GM21528 (cell line): ENCODE data around the gene TSBP1.
"Not testable (repeated sequence)": the region's sequence is repeated elsewhere in the genome, so short reads cannot be mapped to it uniquely, and the experiment has no call there.

ENCODE experiments used
- ATAC-seq: cut with Tn5 transposase; IDR thresholded peaks from one replicate; pipeline ENCODE4 v1.9.1; 2021; ENCODE audit warnings: mild to moderate bottlenecking, moderate library complexity; ENCODE audit not compliant: unreplicated experiment, low FRiP score

The TSBP1 gene

DNA sequence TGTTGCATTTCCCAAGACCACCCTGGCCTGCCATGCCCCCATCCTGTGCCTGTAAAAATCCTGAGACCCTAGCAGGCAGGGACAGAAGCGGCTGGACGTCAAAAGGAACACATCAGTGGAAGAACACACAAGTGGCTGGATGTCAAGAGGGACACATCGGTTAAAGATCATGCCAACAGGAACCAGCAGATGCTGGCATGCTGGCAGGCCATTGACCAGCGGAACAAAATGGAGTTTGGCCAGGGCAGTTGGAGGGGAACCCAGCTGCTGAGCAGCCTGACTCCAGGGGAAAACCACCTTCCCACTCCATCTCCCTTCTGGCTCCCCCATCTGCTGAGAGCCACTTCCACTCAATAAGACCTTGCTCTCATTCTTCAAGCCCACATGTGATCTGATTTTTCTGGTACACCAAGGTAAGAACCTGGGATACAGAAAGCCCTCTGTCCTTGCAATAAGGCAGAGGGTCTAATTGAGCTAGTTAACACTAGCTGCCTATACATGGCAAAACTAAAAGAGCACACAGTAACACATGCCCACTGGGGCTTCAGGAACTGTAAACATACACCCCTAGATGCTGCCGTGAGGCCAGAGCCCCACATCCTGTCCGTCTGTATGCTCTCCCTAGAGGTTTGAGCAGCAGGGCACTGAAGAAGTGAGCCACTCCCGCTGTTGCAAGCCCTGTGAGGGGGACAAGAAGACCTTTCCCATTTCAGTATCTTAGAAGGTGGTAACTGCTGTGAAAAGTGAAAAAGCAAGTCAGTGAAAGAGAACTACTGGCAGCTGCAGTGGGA lies 4.2 kb upstream of the TSBP1 start:
- no peak for ATAC-seq

DNA sequence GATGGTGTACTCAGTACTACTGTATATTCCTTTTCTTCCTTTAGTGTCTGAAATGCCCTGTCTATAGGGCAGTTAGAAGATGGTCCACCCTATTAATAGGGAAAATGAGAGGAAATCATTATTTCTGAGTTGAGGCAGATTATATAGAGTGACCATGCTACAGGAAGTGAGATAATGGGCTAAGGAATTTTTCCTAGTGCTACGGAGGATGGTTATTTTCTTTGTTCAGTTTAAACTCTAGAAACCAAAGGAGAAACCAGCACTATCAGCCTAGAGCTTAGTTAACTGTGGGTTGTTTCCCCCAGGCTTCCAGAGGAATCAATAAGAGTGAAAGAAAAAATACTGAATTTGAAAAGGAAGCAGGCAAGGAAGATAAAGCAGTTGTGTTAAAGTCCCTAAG lies 474 bp downstream of the TSBP1 start:
- no peak for ATAC-seq

DNA sequence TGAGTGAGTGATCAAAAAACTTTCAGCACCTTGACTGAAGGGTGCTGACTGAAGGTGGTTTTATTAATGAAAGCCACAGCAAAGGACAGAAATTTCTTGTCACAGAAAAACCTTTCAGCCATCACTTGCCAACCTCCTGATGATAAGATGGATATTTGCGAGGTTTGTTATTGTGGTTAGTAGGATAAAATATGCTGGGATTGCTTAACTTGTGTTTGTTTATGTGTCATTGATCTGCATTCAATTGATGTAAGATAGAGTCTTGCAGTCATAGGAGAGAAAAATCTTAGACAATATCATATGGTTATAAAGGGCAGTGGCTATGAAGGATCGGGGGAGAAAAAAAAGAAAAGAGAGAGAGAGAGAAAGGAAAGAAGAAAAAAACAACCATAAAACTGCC lies 1.2 kb downstream of the TSBP1 start:
- ATAC-seq: no peak

DNA sequence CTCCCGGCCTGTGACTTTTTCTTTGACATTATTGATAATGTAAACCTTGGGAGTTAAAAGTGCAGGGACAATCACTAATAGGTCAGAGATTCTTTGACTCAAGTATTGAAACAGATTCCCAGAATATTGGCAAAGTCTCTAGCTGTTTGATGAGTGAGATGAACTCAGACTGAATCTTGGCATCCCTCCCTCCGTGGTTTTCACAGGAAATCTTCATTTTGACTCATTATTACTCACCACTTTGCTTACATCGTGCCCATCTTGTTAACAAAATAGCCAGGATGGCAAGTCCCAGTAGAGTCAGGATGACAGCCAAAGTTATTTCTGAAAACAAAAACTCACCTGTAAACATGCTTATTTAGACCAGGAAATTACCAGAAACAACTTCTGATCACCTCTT lies 2.0 kb downstream of the TSBP1 start:
- ATAC-seq: no peak

DNA sequence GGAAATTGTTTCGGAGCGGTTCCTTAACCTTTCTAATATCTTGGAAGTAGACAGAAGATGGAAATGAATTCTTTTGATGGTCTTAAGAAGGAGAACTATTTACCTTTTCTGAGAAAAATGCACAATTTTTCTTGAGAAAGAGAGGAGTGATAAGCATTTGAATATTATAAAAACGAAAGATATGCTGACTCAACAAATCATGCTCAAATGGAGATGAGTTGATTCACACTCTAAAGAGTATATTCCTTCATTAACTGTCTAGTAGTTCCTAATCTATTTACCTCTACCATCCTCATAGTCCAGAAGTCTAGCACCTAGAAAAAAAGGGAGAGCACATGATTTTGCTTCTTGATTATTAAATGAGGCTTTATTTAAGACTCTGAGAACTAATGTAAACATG lies 4.1 kb downstream of the TSBP1 start:
- ATAC-seq: no peak

DNA sequence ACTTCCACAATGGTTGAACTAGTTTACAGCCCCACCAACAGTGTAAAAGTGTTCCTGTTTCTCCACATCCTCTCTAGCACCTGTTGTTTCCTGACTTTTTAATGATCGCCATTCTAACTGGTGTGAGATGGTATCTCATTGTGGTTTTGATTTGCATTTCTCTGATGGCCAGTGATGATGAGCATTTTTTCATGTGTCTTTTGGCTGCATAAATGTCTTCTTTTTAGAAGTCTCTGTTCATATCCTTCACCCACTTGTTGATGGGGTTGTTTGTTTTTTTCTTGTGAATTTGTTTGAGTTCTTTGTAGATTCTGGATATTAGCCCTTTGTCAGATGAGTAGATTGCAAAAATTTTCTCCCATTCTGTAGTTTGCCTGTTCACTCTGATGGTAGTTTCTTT lies 12.5 kb downstream of the TSBP1 start:
- ATAC-seq: not testable (repeated sequence)

DNA sequence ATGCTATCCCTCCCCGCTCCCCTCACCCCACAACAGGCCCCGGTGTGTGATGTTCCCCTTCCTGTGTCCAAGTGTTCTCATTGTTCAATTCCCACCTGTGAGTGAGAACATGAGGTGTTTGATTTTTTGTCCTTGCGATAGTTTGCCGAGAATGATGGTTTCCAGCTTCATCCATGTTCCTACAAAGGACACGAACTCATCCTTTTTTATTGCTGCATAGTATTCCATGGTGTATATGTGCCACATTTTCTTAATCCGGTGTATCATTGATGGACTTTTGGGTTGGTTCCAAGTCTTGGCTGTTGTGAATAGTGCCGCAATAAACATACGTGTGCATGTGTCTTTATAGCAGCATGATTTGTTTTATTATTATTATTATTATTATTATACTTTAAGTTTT lies 13.2 kb downstream of the TSBP1 start:
- ATAC-seq: not testable (repeated sequence)

DNA sequence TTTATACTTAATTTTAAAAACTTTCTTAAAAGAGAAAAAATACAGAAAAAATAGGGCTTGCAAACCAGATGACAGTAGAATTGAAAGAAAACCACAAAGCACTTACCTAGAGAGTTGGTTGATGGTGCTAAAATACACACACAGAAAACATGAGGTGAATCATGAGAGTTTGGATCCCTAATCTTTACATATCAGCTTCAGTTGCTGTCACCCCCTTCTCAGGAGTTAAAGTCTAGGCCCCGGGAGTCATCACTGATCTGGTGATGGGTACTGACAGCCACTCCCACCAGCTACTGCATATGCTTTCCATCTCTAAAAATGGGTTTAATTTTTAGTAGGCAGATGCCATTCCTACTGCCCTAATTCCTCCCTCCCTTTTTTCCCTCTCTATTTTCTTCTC lies 16.7 kb downstream of the TSBP1 start:
- no peak for ATAC-seq

DNA sequence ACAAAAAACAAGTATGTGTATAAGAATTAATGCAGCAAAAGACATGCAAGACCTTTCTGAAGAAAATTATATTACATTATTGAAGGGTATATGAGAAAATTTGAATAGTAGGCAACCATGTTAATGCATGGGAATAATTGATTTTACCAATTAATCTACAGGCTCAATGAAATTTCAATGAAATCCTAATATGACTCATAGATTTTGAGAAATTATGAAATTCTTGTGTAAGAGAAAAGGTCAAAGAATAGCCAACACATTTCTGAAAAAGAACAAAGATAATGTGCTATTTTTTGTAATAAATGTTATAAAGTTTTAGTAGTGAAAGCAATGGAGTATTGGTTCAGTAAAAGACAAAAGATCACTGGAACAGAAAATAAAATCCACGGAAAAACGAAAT lies 18.4 kb downstream of the TSBP1 start:
- ATAC-seq: no peak

DNA sequence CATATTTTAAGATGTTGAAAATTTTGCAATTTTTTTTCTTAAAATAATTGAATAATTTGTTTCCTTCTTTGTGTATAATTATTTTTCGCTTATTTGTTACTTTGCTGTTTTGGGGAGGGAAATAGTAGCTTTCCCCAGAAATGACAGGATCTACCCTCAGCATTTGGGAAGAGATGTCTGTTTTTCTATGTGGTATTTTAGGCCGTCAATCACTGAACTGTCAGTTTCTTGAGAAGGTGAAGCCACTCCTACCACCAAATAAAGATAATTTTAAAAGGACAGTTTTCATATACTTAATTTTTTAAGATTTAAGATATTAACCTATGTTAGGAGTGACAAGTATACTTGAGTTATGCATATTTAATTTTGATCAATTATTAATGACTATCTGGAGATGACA lies 31.5 kb downstream of the TSBP1 start:
- no peak for ATAC-seq

DNA sequence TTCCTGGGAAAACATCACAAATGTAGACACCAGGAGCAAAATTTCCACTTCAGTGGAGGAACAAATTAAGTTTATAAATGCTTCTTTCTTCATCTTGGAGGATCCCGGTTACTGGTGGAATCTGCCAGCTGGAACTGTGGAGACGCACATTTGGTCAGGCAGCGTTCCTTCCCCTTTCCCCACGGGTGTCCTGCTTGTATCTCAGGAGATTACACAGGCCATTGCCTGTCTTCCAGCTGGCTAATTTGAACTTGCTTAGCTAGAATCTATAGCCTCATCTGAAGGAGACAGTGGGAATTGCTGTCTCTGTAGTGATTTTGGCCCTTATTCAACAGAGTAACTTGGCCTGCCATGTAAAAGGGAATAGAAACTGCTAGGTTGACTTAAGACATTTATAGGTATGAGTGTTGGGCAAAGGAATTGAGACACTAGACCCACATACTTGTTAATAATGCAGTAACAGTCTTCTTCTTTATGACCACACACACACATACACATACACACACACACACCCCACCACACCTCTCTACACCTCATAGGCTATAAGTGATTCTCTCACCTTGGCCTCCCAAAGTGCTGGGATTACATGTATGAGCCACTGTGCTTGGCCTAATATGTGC lies 34.4 kb downstream of the TSBP1 start:
- ATAC-seq: no peak

DNA sequence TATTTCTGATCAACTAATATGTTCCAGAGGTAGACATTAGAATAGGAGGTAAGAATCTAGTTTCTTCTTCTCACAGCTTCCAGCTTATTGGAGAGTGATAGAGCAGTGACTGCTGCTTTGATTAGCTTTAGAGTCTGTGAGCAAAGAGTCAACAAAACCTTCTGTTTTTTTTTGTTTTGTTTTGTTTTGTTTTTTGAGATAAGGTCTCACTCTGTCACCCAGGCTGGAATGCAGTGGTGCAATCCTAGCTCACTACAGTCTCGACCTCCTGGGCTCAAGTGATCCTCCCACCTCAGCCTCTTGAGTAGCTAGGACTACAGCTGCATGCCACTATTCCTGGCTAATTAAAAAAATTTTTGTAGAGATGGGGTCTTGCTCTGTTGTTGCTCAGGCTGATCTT lies 39.3 kb downstream of the TSBP1 start:
- no peak for ATAC-seq

DNA sequence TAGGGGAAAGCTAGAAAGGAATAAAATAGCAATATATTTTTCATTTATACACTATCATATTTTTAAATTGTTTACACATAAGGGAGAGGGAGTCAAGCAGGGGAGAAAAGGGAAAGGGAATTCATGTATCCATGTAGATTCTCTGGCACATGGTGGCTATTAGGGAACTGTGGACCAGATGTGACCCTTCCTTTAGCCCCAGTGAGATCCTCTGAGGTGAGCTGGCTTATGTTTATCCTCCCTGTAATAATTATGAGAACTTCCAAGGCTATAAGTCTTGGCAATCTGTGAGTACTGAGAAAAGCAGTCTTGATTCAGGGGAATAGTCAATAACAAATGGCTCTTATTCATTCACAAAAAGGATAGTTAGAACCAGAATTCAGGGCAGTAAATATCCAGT lies 42.6 kb downstream of the TSBP1 start:
- ATAC-seq: no peak

DNA sequence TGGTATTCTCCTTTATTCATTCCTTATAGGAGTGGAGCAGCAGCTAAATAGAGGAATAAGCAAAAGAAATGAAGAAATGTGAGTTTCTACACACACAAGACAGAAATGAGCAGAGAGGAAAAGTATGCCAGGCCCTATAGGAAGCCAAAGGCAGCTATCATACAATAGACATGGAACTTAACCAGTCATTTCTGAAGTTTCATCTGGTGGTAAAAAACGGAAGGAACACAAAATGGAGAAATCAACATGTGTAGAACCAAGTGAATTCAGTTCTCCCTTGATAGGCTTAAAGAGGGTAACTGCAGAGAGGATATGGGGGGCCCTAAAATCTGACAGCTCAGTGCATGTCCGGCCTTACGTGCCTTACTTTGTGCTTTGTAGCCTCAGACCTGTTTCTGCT lies 44.6 kb downstream of the TSBP1 start:
- ATAC-seq: no peak

DNA sequence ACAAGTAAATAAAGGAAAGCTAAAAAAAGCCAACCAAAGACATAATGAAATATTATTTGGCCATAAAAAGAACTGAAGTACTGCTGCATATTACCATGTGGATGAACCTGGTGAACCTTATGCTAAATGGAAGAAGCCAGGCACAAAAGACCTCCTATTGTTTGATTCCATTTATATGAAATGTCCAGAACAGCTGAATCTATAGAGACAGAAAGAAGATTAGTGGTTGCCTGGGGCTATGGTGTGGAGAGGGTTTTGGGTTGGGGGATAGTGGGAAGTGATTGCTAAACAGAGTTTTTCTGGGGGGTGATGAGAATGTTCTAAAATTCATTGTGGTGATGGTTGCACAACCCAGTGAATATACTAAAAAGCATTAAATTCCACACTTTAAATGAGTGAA lies 53.2 kb downstream of the TSBP1 start:
- no peak for ATAC-seq

DNA sequence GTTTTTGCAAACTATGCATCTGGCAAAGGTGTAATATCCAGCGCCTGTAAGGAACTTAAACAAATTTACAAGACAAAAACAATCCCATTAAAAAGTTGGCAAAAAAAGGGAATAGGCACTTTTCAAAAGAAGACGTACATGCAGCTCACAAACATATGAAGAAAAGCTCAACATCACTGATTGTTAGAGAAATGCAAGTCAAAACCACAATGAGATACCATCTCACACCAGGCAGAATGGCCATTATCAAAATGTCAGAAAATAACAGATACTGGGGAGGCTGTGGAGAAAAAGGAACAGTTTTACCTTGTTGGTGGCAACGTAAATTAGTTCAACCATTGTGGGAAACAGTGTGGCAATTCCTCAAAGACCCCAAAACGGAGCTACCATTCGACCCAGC lies 54.2 kb downstream of the TSBP1 start:
- ATAC-seq: no peak

DNA sequence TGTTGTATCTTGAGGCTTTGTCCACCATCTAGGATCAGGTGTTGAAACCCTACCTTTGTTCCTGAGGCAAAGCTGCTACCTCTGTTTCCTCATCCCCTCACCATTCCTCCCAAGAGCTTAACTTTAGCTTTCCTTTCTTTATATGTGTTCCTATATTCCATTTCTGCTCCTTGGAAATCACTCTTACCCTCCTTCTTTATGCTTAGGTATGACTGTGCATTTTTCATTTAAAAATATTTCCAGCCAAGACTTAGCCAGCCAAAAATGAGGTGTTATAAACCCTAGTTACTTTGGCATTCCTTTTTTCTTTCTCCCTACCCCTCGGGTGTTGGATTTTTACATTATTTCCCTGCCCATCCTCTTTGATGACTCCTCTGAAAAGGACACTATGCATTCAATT lies 57.7 kb downstream of the TSBP1 start:
- no peak for ATAC-seq

DNA sequence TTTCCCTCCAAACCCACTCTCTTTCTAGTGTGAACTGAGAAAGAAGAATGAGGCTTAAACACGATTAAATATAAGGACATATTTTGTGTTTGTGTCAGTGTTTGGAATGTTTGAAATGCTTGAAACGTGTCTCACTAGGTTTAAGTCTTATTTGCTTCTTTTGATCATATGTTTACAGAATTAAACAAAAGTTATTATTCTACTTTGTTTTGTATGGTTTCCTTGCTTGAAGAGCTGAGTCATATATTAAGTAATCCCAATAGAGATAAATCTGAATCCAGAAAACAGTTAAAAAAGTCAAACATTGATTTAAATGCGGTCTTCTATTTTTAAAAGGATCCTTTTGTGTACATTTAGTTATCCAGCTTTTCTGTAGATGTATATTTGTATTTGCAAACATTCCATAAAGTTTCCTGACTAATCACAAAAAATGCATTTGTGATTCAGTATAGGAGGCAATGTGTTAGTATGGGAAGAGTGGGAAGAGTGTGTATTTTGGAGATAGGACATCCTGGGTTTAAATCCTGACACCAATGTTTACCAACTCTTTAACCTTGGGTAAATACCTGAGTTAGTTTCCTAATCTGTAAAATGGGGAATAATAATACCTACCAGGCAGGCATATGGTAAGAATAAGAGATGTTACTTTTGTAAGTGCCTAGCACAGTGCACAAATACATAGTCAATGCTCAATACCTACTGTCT lies 72.9 kb downstream of the TSBP1 start:
- no peak for ATAC-seq

DNA sequence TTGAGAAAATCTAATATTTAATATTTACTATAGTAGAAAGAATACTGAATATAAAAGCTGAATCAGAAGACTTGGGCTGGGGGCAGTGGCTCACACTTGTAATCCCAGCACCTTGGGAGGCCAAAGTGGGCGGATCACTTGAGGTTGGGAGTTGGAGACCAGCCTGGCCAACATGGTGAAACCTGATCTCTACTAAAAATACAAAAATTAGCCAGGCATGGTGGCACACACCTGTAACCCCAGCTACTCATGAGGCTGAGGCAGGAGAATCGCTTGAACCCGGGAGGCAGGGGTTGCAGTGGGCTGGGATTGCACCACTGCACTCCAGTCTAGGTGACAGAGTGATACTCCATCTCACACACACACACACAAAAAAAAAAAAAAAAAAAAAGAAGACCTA lies 76.7 kb downstream of the TSBP1 start:
- not testable (repeated sequence) for ATAC-seq

DNA sequence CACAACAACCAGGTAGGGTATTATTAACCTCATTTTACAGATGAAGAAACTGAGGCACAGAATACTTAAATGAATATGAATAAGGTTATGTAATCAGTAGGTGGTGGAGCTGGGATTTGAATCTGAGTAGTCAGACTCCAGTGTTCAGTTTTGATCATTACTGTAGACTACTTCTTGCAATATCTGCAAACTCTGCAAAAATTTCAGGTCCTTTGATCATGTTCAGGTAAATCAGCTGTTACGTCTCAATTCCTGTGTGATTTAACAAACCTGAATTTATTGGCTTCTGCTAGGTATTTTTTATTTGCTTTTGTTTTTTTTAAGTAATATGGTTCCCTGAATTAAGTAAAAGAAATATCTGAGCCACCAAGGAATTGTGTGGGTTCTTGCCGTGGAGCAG lies 77.1 kb downstream of the TSBP1 start:
- ATAC-seq: no peak

DNA sequence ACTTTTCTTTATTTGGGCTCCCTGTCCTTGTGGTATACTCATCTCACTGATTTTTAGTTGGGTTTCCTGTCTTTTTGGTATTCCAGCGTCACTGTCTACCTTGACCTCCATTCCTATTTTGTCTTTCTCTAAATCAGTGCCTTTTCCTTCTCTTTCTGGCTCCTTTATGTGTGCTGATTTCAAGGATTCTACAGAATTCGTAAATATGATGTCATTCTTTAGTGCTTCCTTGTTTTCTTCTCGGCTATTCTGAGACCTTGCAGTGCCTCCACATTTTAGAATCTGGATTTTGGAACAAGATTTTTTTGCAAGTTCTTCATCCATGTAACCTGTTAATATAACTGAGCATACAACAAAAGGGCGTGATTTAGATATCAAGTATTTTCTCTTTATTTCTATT lies 78.0 kb downstream of the TSBP1 start:
- no peak for ATAC-seq

DNA sequence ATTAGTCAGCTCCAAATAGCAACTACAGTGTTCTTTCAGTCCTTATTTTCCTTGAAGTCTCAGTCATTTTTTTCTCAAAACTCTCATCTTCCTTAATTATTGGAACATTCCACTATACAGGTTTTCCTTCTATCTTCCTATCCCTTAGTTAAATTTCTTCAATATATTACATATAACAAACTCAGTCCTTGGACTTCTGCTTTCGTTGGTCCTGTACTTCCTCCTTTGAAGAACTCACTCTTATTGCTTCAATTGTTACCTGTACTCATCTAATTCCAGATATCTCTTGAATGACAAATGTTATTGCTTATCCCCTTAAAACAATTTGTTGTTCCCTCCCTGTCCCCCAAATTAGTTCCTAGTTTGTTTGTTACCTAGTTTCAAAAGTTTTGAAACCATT lies 80.2 kb downstream of the TSBP1 start:
- no peak for ATAC-seq
